Natural killer cell treated with Interleukin-12 subunit alpha and Interleukin-12 subunit beta and Interleukin-15 and Interleukin-18, amount 100 ng/mL, for 72 hours (primary cell): ENCODE measurements around the gene TRIO. TPM values are rescaled to one million over a fixed set of nuclear protein-coding genes. Genes with fewer than 3 reads are reported as not detected.

Experiments used
- ATAC-seq, 2 donors: fragments of 150-1000 bp; cut with Tn5 transposase in 1 of 2; sonication (Bioruptor Pico), chemical (Tn5 transposase) in 1 of 2; 2 replicates each; pipeline ENCODE4 v1.10.0; 2021
- DNase-seq: peaks from one replicate; pipeline ENCODE4 v3.0.0; 2022; ENCODE audit warnings: low spot score
- H3K27ac Mint-ChIP-seq, 2 donors: 1 replicate in 1 of 2; 2 replicates in 1 of 2; pipeline ENCODE4 v1.8.0; 2022; ENCODE audit warnings: mixed read lengths in 2 of 2, mild to moderate bottlenecking in 1 of 2, moderate library complexity in 1 of 2
- H3K27me3 Mint-ChIP-seq, 2 donors: 1 replicate in 1 of 2; 2 replicates in 1 of 2; pipeline ENCODE4 v1.8.0; 2022; ENCODE audit warnings: mixed read lengths in 2 of 2
- H3K36me3 Mint-ChIP-seq: one replicate; pipeline ENCODE4 v1.8.0; 2022; ENCODE audit warnings: mixed read lengths
- H3K4me1 Mint-ChIP-seq, 2 donors: 1 replicate in 1 of 2; 2 replicates in 1 of 2; pipeline ENCODE4 v1.8.0; 2022; ENCODE audit warnings: low read depth in 2 of 2, mixed read lengths in 2 of 2, mild to moderate bottlenecking in 1 of 2
- H3K4me3 Mint-ChIP-seq: one replicate; pipeline ENCODE4 v1.8.0; 2022; ENCODE audit warnings: mixed read lengths
- H3K9me3 Mint-ChIP-seq: 2 replicates; pipeline ENCODE4 v1.8.0; 2022; ENCODE audit warnings: mixed read lengths
- total RNA-seq, 2 donors: library from RNA; stranded (reverse); gene quantifications; one replicate each; pipeline ENCODE4 v1.2.3, GENCODE V29; 2022

TRIO gene
- total RNA-seq, 2 donors from 2014 or later = 40.1 to 70.3 TPM

DNA sequence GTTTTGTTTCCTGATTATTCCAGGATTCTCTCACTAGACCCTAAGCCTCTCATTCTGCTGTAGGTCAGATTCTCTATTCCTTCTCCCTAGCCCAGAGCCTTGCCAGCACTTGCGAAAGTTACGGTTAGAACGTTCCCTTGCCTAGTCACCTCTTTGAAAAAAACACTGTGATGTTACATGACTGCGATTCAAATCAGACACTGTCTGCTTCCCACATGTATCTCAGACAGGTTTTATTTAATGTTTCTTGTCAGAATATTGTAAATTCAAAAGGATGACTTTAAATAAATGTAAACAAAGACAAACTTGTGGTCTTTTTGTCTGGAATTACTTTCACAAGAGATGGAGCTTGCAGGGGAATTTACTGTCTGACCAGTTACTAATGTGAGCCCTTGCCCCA, 322.0 kb downstream of the TRIO start:
- no peaks in the 10 kb centered on the region for H3K27me3 Mint-ChIP-seq
- H3K27ac Mint-ChIP-seq = no peak overlapping the region
- no peak for ATAC-seq
- no peak for DNase-seq
- H3K36me3 Mint-ChIP-seq = peaks cover 4% of the 10 kb centered on the region
- H3K4me3 Mint-ChIP-seq = no peak overlapping the region
- H3K9me3 Mint-ChIP-seq = no peaks in the 10 kb centered on the region
- H3K4me1 Mint-ChIP-seq = peaks cover 2 to 8% of the 10 kb centered on the region in 2 donors

DNA sequence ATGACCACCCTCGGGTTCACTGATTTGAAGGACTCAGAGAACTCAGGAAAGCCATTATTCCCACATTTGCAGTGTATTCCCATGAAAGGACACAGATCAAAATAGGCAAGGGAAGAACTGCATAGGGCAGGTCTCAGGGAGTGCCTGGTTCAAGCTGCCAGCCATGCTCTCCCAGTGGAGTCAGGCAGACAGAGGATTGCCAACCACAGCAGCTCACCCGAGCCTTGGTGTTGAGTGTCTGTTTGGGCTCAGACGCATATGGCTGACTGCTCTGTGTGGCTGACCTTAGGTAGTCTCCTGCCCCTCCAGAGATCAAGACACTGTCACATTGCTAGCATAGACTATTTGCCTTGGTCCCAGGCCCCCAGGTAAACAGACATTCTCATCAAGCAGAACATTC, 322.6 kb downstream of the TRIO start:
- Mint-ChIP-seq H3K4me1 (peaks cover 2 to 8% of the 10 kb centered on the region in 2 donors), H3K27me3 (no peaks in the 10 kb centered on the region), H3K36me3 (peaks cover 4% of the 10 kb centered on the region), H3K9me3 (no peaks in the 10 kb centered on the region), H3K27ac (no peak overlapping the region), H3K4me3 (no peak overlapping the region)
- DNase-seq (no peak), ATAC-seq (no peak)

DNA sequence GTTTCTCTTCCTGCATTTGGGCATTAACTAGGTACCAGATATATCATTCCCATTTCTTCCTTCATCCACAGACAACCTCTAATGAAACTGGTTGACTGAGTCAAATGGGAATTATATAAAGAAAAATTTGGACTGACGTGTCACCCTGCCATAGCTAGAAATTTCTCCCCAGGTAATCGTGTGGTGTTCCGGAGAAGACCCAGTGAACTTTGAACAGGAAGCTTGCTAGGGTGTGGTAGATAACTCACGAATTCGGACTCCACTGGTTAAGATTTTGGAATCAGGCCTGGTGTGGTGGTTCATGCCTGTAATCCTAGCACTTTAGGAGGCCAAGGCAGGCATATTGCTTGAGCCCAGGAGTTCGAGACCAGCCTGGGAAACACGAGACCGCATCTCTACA, 324.1 kb downstream of the TRIO start:
- DNase-seq (no peak), ATAC-seq (no peak)
- no peak overlapping the region for H3K4me3 Mint-ChIP-seq
- peaks cover 2 to 8% of the 10 kb centered on the region in 2 donors for H3K4me1 Mint-ChIP-seq
- no peaks in the 10 kb centered on the region for H3K27me3 Mint-ChIP-seq
- no peaks in the 10 kb centered on the region for H3K36me3 Mint-ChIP-seq
- no peak overlapping the region for H3K27ac Mint-ChIP-seq
- no peaks in the 10 kb centered on the region for H3K9me3 Mint-ChIP-seq

DNA sequence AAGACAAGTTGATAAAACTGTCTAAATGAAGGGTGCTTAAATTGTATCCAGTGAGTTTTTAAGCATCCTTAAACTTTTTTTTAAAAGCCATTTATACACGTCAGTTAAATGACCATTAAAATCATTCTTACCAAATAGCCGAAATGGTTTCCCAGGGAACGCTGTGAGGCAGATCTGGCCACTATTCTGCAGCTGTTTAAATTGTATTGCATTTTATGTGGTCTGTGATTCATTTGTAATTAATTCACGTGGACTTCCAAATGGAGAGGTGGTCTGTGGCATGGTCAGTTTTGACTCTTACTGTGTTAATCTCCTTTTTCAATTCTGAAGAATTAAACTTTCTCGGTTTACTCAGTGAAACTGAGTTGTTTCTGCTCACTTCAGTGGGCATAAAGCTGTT, 324.7 kb downstream of the TRIO start:
- DNase-seq (no peak), ATAC-seq (no peak)
- peaks cover 2 to 8% of the 10 kb centered on the region in 2 donors for H3K4me1 Mint-ChIP-seq
- no peaks in the 10 kb centered on the region for H3K36me3 Mint-ChIP-seq
- no peaks in the 10 kb centered on the region for H3K27me3 Mint-ChIP-seq
- H3K4me3 Mint-ChIP-seq = no peak overlapping the region
- H3K9me3 Mint-ChIP-seq = no peaks in the 10 kb centered on the region
- H3K27ac Mint-ChIP-seq = no peak overlapping the region

DNA sequence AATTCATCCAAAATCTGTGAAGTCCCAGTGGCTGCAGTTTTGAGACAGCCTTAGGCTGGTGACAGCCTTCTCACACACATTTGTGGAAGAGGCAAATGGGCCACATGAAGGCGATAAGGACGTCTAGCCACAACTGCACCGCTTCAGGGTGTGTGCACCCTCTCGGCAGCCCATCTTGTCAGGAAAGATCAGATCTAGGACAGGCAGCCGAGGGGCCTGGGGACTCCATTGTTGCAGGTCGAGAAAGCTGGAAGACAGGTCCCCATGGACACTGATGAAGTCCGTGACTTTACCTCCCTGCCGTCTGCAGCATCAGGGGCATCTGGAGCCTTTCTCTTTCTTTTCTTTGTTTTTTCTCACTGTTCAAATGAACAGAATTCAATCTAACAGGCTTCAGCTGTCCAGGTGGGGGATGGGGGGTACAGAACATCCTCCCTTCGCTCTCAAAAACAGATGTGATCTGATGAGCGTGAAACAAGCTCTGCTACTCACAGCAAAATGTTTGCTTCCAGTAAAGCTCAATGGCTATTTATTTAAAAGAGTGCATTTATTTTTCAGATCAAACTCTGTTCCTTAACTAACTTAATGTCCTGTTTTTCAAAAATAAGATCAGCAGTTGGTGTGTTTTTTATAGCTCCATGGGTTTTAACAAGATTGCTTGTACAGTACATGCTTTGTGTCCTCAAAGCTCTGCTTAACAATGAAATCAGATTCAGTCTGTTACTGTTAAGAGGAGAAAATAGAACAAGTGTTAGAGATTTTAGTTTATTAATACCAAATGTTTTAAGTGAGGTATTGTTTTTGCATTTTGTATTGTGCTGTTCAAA, 326.6 kb downstream of the TRIO start:
- no peak overlapping the region for H3K27ac Mint-ChIP-seq
- H3K27me3 Mint-ChIP-seq = no peaks in the 10 kb centered on the region
- H3K4me1 Mint-ChIP-seq = peaks cover 2 to 4% of the 10 kb centered on the region in 2 donors
- H3K9me3 Mint-ChIP-seq = no peaks in the 10 kb centered on the region
- ATAC-seq = no peak
- no peaks in the 10 kb centered on the region for H3K36me3 Mint-ChIP-seq
- H3K4me3 Mint-ChIP-seq = no peak overlapping the region
- DNase-seq = no peak

DNA sequence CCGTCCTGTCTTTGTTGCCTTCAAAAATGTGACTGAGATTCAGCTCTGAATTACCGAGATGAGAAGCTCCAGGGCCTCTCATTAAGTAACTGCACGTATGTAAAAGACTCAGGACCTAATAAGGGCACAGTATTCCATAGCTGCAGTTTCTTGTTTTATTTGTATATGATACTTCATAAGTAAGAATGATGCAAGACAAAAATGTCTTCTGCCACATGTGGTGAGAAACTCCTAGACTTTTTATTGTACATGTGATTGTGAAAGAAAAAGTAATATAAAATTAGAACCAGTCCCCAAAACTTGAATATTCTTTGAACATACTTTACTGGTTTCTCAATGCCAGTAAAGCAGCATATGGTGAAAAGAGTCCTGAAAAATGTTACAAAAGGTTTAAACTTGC, 328.4 kb downstream of the TRIO start:
- no peak overlapping the region for H3K4me3 Mint-ChIP-seq
- H3K9me3 Mint-ChIP-seq = no peaks in the 10 kb centered on the region
- H3K4me1 Mint-ChIP-seq = no peaks in the 10 kb centered on the region
- no peaks in the 10 kb centered on the region for H3K27me3 Mint-ChIP-seq
- no peak overlapping the region for H3K27ac Mint-ChIP-seq
- no peak for ATAC-seq
- H3K36me3 Mint-ChIP-seq = no peaks in the 10 kb centered on the region
- DNase-seq = no peak

DNA sequence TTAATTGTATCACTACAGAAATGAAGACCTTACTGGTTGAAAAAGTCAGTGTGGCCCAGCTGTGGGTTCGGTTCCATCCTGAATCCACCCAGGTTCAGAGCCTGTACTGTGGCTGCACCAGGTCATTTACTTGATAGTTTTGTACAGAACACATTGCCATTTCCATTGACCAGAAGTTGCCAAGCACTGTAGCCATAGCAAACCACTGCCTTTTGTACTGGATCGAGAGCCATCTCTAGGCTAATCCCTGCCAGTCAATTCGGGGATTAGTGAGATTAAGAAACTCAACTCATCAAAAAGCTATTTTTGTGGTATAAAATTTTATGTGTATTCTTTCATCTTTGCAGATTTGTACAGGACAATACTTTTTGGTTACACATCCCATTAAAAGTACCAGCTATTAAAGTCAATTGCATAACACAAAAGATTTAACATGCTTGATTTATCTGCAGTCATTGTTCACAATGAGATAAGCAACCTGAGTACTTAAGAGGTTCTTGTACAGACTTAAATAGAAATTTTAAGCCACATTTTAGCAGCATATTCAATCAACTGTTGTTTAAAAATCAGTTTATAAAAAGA, 329.9 kb downstream of the TRIO start:
- Mint-ChIP-seq H3K9me3 (no peaks in the 10 kb centered on the region), H3K4me1 (no peaks in the 10 kb centered on the region)

DNA sequence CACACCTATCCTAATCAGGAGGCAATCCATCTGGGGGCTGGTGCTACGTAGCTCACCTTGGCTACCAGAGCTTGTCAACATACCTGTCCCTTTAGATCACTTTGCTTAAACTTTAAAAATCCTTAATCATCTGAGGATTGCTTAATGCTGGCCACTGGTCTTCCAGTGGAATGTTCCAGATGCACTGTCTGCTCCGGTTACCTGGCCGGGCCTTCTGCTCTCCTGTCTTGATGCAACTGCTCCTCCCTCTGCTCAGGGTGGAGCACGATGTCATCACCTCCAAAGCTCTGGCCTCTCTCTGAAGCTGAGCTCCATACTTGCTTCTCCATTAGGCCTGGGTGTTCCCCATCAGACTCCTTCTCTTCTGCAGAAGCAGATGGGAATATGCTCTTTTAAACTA, 331.9 kb downstream of the TRIO start:
- Mint-ChIP-seq H3K36me3 (no peaks in the 10 kb centered on the region), H3K27ac (no peak overlapping the region), H3K27me3 (no peaks in the 10 kb centered on the region), H3K4me1 (no peaks in the 10 kb centered on the region), H3K9me3 (no peaks in the 10 kb centered on the region), H3K4me3 (no peak overlapping the region)
- ATAC-seq (no peak), DNase-seq (no peak)

More for the DNA sequence above, 329.9 kb downstream of the TRIO start:
- ATAC-seq (no peak), DNase-seq (no peak)
- no peaks in the 10 kb centered on the region for H3K27me3 Mint-ChIP-seq
- no peaks in the 10 kb centered on the region for H3K36me3 Mint-ChIP-seq
- H3K27ac Mint-ChIP-seq = no peak overlapping the region
- H3K4me3 Mint-ChIP-seq = no peak overlapping the region

DNA sequence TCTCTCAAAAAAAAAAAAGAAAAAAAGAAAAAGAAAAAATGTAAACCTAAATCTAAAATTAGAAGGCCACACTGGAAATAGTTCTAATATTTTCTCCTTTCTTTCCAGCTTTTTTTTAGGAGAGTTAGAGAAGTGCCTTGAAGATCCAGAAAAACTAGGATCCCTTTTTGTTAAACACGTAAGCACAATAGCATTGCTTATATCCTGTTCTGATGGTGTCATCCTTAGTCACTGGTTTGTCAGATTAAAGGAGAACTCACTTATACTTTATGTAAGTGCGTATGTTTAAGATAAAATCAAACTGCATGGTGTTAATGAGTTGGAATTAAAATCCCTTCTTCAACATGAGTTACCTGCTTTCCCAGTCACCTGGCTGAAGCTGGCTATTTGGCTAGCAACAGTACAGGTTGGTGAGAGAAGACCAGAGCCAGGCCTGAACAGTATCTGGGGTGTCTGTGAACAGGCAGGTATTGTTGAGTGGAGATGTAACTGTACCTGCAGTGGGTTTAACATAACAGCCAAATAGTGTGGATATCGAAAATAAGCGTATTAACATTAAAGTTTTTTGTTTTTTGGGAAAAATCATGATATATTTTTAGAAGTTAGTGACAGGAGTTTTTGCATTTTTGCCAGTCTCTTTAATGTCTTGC, 333.8 kb downstream of the TRIO start:
- Mint-ChIP-seq H3K36me3 (no peaks in the 10 kb centered on the region), H3K27ac (no peak overlapping the region), H3K27me3 (no peaks in the 10 kb centered on the region), H3K4me3 (no peak overlapping the region), H3K4me1 (no peaks in the 10 kb centered on the region), H3K9me3 (no peaks in the 10 kb centered on the region)
- no peak for ATAC-seq
- DNase-seq = no peak

DNA sequence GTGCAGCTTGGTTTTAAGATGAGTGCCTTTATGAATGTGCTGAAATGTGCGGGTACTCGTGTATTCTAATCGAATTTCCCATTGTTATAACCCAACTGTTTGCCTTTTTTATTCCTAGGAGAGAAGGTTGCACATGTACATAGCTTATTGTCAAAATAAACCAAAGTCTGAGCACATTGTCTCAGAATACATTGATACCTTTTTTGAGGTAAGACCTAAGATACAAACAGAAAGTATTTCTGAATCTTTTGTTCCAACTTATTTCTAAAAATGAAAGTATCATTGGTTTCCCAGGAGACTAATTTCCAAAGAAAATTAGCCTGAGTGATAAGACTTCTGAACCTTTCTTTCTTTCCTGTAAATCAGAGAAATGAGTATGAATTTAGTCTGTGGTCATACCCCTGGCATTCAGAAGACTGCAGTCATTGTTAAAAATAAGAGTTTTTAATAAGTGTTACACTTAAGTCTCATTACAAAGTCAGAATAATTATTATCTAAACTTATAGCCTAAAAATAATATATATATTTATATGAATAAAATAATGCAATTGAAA, 336.1 kb downstream of the TRIO start:
- Mint-ChIP-seq H3K27me3 (no peaks in the 10 kb centered on the region), H3K4me1 (no peaks in the 10 kb centered on the region), H3K9me3 (no peaks in the 10 kb centered on the region), H3K36me3 (no peaks in the 10 kb centered on the region), H3K4me3 (no peak overlapping the region), H3K27ac (no peak overlapping the region)
- no peak for DNase-seq
- no peak for ATAC-seq

DNA sequence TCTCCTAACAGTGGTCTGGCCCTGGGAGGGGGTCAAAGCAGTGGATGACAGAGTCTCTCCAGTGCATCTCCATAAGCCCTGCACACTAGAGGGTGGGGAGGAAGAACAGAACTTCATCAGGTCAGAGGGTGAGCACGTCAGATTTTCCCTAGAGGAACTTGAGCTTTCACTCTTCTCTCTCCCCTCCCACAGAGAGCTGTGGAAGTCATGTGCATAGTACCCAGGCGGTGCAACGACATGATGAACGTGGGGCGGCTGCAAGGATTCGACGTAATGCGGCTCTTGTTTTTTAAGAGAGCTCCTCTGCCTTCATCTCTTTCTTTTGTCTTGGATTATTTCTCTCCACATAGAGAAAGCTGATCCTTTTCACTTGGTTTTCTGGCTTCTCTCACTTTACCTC, 338.2 kb downstream of the TRIO start:
- Mint-ChIP-seq H3K4me3 (no peak overlapping the region), H3K27me3 (no peaks in the 10 kb centered on the region)

DNA sequence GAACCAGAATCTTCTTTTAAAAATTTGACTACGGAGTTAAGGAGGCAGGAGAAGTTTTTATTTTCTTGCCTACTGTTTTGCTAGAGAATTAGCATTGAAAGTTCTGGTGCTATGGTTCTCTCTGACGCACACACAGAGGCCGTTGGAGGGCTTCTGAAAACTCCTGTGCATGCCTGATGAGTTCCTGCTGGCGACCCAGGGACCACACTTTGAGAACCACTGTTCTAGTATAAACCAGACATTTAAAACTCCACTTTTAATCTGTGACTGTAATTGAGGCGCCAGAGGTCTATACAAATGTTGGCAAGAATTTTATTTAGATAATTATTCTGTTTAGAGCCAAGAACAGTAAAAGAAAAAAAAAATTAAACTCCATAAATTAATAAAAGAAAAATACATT, 338.9 kb downstream of the TRIO start:
- Mint-ChIP-seq H3K4me1 (no peaks in the 10 kb centered on the region), H3K36me3 (peaks cover 6% of the 10 kb centered on the region), H3K27ac (no peak overlapping the region), H3K9me3 (no peaks in the 10 kb centered on the region), H3K27me3 (no peaks in the 10 kb centered on the region), H3K4me3 (no peak overlapping the region)
- ATAC-seq (no peak), DNase-seq (no peak)

More for the DNA sequence above, 338.2 kb downstream of the TRIO start:
- H3K36me3 Mint-ChIP-seq = peaks cover 6% of the 10 kb centered on the region
- DNase-seq (no peak), ATAC-seq (no peak)
- H3K9me3 Mint-ChIP-seq = no peaks in the 10 kb centered on the region
- H3K4me1 Mint-ChIP-seq = no peaks in the 10 kb centered on the region
- H3K27ac Mint-ChIP-seq = no peak overlapping the region

DNA sequence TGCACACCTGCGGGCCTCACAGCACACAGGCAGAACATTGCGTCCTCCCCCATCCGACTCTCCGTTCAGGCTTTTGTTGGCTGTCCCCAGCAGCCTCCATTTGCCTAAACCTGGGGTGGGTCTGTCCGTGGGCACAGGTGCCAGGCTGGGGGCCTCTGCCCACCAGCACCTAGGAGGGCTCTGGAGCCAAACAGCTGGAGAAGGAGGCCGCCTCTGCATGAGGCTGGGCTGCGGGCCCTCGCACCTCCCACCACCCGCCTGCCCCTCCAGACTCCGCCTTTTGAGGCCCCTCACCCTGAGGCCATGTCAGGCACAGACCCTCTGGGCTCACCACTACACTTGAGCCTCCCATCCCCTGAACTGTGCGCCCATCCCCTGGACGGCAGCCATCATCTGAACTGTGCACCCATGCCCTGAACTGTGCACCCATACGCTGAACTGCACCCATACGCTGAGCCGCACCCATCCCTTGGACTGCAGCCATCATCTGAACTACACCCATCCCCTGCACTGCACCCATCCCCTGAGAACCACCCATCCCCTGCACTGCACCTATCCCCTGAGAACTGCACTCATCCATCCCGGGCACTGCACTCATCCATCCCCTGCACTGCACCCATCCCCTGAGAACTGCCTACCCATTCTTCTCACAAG, 340.5 kb downstream of the TRIO start:
- peak; percentile 15 to 37 for ATAC-seq
- peaks cover 4% of the 10 kb centered on the region for H3K9me3 Mint-ChIP-seq

More for the DNA sequence above, 340.5 kb downstream of the TRIO start:
- Mint-ChIP-seq H3K27ac (no peak overlapping the region), H3K27me3 (no peaks in the 10 kb centered on the region), H3K4me1 (peaks cover 0 to 3% of the 10 kb centered on the region in 2 donors), H3K36me3 (peaks cover 11% of the 10 kb centered on the region), H3K4me3 (no peak overlapping the region)
- no peak for DNase-seq
